Activated T-cell treated with anti-CD3 and anti-CD28 coated beads, Interleukin-2, amount 50 U/mL, for 1 hour (primary cell): ENCODE results near the gene QPCT.
"Not testable (repeated sequence)": the region's sequence is repeated elsewhere in the genome, so short reads cannot be mapped to it uniquely, and the experiment has no call there.

ENCODE experiments used
- DNase-seq: peaks from one replicate; pipeline ENCODE4 v3.0.0-alpha.2; 2020

The QPCT gene

DNA sequence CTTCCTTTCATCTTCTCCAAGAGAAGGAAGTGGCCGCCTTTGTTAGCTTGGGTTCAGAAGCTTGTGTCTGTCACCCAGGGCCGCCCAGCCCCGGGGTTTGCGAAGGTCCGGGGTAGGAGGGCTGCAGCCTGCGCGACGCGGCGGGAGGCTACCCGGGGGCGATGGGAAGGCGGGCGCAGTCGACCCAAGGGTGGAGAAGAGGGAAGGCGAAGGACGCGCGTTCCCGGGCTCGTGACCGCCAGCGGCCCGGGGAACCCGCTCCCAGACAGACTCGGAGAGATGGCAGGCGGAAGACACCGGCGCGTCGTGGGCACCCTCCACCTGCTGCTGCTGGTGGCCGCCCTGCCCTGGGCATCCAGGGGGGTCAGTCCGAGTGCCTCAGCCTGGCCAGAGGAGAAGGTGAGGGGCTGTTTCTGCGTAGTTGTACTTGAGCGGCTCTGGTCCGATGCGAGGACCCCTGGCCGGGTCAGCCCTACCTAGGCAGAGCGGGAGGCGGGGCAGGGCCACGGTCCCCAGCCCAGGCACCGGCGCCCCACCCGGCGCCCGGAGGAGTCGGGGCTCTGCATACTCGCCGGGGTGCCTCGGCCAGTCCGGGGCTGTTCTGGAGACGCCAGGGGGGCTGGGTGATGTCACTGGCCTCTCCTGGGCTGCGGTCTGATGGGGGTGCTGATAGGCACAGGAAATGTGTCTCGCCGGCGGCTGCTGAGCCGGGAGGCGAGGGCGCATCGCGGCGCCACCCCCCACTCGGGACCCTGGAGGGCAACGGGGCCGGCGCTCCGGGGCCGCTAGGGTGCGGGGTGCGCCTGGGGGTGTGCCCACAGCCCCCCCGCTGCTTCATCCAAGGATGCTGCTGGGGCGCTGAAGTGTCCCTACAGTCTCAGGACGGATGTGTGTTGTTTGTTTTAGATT is at the start of gene QPCT:
QPCT (plus strand) TSS at position 178 of the 909 bp plus-strand sequence; CDS start at position 280, 102 bp downstream.
- DNase-seq = peak; percentile 79

DNA sequence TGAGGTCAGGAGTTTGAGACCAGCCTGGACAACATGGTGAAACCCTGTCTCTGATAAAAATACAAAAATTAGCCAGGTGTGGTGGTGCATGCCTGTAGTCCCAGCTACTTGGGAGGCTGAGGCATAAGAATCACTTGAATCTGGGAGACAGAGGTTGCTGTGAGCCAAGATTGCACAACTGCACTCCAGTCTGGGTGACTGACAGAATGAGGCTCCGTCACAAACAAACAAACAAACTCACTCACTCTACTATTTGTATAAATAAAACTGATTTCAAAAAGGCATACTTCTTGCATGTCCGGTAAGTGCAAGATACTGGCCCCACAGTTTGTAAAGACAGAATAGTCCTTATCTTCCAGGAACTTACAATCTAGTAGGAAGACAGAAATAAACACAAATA is 49.6 kb upstream of the QPCT start:
- not testable (repeated sequence) for DNase-seq

DNA sequence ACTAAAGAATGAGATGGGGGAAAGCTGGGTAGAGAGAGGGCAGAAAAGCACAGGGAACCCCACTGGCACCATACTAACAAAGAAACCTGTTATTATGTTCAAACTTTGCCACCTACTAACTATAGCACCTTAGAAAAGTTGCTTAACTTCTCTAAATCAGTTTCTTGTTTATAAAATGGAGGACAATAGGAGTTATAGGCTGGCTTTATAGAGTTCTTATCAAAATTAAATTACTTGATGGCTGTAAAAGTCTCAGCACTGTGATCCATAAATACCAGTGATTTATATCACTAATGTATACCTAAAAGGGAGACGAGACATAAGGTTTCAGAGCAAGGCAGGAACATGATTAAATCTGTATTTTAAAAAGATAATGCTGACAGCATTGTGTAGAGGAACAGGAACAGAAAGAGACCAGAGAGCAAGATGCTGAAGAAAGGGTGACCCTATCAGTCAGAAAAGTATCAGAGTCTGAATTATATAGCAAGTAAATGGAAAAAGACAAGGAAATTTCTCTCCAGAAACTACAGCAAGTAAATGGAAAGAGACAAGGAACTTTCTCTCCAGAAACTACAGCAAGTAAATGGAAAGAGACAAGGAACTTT is 48.9 kb upstream of the QPCT start:
- DNase-seq = no peak

DNA sequence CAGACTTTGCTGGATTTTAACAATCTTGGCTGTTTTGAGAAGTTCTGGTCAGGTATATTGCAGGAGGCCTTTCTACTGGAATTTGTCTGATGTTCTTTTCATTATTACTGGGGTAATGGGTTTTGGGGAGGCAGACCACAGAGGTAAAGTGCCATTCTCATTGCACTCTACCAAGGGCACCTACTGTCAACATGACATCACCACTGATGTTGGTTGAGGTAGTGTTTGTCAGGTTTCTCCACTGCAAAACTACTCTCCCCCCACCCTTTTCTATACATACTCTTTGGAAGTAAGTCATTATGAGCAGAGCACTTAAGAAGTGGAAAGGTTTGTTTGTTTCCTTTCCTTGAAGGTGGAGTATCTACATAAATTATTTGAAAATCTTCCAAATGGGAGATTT is 46.8 kb upstream of the QPCT start:
- no peak for DNase-seq

DNA sequence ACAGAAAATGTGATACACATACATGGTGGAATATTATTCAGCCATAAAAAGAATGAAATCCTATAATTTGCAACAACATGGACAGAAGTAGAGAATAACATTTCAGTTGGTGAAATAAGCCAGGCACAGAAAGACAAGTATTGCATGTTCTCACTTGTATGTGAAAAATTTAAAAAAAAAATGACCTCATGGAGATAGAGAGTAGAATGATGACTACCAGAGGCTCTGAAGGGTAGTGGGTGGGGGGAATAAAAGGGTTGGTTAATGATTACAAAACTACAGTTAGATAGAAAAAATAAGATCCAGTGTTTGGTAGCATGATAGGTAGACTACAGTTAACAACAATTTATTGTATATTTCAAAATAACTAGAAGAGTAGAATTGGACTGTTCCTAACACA is 44.3 kb upstream of the QPCT start:
- no peak for DNase-seq

DNA sequence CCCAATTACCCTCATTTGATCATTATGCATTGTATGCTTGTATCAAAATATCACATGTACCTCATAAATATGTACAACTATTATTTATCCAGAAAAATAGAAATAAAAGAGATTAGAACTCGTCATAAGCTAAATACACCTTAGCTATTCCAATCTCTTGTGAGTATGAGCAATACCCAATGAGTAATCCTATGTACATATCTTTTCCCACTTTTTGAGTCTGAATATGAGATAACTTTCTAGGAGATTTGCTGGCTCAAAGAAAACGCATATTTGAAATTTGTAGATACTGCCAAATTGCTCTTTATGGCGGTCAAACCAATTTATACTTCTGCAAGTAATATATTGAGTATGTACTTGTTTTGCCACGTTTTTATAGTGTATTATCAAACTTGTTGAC is 43.9 kb upstream of the QPCT start:
- no peak for DNase-seq

DNA sequence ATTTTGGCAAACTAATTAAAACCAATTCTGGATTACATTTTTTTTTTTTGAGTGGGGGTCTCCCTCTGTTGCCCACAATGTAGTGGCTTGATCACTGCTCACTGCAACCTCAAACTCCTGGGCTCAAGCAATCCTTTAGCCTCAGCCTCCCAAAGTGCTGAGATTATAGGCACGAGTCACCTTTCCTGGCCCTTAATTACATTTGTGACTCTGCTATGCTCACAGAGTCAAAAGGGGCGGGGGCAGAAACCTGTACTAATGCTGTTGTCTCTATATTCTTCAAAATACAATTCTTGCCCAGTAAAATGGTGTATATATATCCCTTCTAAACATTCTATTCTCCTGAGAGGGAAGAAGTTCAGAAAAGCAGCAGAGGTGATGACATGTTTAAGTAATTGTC is 43.0 kb upstream of the QPCT start:
- DNase-seq = no peak

DNA sequence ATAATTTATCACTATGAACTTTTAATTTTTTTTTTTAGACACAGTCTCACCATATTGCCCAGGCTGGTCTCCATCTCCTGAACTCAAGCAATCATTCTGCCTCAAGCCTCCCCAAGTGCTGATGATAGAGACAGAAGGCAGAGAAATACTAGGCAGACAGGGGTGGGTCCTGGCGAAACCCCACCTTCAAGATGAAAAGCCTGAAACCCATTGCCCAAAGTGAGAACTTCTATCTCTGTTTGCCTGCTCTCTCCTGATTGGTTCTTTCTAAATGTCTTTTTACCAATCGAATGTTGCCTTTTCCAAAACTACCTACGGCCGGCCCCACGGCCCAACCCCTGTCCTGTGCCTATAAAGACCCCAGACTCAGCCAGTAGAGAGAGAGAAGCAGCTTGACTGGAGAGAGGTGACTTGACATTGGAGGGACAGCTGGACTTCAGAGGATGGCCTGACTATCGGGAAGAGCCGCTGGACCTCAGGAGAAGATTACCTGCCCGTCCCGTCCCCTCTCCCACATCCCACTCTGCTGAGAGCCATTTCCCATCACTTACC is 41.7 kb upstream of the QPCT start:
- DNase-seq = no peak

DNA sequence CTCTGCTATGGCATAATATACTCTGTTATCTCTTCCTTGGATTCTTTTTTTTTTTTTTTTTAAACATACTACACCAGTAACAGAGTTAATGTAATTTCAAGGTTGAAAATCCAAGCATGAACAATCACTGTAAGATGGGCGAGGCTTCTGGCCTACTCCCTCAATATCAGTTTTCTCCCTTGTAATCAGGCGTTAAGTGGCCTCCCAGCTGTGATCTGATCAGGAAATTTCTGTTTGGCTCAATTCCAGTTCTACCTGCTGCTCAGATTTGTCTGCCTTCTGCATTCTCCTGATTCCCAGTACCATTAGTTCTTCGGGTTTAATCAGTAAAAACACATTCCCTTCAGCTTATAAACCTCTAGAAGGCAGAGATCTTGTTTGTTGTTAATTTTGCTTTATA is 38.4 kb upstream of the QPCT start:
- DNase-seq = no peak

DNA sequence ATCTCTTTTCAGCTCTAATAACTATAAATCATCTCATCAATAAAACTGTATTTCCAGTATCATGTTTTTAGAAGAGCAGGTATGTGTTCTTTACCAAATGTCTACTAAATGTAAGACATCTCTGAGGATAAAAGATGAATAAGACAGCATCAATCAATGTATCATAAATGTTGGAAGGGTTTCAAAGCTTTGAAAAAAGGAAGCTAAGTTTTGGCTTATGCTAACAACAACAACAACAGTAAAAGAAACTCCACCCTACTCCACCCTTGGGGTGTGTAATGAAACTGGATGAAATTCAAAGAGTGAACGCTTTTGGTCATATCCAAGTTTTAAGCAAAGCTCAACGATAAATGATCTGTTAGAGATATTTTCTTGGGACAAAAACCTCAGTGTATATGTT is 36.9 kb upstream of the QPCT start:
- no peak for DNase-seq

DNA sequence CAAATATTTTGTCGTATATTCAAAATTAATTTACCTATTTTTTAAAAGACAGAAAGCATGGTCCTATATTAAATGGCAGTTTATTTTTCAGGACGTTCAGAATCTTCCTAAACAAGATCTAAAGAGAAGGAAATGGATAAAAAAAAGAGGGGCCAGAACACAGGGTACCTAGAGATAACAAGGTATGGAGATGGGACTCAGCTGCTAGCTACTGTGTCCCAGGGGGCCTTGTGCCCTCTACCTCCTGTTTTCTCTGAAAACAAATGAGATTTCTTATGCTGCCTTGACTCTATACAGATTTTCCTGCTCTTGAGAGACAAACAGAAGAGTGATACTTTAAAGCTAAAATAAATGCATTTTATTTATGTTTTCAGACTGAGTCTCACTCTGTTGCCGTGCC is 29.1 kb upstream of the QPCT start:
- DNase-seq = no peak

DNA sequence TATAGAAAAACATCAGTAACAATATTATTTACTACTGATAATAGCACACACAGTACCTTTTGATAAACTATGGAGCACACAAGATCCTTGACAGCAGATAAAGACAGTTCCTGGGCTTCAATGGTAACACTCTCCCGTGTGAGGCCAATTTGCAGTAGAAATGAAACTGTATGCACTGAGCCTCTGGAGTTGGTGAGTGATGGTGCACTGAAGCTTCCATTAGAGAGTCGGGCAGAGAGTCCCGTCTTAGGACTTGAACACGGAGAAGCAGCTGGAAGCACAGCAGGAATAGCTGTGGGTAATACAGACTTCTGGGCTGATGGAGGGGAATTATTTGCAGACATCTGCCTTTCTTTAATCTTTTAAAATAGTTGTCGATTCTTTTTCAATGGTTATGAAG is 28.2 kb upstream of the QPCT start:
- no peak for DNase-seq

DNA sequence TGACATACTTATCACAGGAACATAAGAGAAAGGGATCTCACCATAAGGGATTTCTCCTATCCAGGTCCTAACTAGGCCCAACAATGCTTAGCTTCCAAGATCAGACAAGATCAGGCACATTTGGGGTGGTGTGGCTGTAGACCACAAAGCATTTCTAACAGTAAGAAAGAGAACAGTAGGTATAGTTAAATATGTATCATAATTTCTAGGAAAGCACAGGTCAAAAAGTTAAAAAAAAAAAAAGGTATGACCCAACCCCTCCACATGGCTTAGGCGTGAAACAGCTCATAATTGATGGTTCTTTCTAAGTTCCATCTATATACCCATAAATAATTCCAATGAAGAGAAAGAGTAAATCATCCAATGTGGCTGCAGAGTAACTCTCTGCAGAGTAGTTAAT is 26.7 kb upstream of the QPCT start:
- no peak for DNase-seq

DNA sequence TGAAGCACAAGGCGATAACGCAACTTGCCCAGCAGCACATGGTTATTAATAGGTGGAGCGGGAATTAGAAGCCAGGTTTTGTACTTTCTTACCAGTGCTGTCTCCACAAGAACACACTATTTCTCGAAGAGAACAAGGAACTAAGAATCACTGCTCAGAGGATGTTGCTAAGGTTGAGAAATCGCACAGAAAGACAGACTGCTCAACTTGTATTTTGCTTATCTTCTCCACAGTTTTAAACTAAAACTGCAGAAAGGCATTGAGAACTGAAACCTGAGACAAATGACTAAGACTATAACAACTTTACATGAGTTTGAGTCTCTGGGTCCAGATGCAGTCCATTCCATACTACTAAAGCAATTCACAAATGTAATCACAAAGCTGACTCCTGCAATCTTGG is 26.0 kb upstream of the QPCT start:
- no peak for DNase-seq

DNA sequence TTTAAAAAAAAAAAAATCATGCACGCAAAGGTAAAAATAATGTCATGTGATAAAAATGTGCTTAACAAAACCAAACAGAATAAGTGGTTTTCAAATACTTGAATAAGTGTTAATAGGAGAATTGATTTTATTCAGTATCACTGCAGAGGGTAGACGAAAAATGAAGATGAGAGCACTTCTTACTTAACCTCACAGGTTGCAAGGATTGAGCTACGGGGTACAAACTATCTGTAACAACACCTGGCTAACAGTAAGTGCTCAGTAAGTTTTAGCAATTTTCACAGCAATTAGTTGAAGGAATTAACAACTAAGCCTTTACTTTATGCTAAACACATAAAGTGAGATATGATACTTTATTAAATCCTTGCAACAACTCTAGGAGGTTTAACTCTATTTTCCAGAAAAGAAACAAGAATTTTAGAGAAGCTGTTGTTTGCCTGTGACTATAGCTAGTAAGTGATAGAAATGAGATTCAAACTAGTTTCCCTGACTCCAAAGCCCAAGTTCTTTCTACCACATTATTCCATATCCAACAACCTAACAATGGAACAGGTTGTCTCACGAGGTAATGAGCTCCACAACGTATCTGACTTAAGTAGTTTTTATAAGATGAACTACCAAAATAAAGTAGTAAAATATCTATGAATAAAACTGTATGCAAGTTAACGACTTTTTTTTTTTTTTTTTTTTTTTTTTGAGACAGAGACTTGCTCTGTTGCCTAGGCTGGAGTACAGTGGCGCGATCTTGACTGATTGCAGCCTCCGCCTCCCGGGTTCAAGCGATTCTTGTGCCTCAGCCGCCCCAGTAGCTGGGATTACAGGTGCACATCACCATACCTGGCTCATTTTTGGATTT is 24.4 kb upstream of the QPCT start:
- no peak for DNase-seq

DNA sequence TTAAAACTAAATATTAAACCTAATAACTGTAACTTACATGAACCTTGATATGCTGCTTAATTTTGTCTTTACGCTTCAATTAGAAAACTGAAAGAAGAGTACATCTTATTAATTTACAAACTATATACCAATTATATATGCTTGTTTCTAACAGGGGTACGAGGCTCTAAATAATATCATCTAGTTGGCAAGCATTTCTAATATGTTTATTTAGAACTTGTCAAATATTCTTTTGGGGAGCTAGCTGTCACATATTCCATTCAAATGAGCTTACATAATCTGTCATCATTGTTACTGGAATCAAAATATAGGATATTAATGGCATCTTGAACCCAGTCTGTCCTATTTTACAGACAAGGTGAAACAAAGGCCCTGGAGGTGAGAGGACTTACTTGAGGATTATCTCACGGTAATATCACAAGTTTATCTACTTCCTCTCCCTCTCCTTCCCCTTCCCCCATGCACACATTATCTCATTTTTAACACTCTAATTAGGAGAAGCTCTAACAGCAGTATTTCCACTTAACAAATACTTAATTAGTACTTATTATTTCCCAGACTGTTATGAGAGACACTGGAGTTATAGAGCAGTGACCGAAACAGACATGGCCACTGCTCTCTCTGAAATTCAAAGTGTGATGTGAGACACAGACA is 23.3 kb upstream of the QPCT start:
- DNase-seq = no peak

DNA sequence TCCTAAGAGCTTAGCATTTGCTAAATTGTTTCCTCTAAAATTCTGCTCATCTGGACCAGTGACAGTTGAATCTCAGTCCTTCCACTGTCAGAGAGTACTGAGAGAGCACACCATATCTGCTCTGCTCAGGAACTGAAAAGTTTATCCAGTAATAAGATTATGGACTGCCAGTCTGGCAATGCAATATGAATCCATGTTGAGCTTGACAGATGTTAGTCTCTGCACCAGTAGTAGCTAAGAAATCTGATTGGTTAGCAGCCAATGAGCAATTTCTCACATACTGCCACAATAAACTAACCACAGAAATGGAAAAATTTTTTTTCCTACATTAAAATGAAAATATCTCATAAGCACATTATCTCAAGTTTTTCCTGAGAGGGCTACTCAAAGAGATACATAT is 22.1 kb upstream of the QPCT start:
- DNase-seq = no peak

DNA sequence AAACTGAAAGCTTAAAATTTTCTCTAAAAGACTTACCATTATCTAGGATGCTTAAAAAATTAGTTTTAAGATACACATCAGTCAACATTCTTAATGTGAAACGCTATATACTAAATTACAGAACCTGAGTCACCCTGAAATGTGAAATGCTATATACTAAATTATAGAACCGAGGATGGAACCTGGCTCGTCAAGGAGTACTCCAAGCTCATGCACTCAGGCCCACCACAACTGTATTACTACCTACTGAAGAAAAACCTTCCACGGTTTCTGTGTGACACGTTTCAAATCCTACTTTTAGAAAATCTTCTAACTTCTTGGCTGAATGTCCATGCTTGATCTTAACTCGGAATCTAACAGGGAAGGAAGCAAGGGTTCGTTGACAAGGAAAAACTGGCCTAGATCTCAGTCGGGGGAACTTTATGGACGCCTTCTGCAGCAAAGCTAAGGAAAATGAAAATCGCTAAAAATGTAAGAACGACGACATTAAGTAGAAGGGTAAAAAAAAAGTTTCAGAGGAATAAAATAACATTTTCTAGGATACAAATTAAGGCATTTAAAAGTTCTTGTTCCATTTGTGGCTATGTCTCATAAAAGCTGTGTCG is 21.2 kb upstream of the QPCT start:
- DNase-seq = no peak

DNA sequence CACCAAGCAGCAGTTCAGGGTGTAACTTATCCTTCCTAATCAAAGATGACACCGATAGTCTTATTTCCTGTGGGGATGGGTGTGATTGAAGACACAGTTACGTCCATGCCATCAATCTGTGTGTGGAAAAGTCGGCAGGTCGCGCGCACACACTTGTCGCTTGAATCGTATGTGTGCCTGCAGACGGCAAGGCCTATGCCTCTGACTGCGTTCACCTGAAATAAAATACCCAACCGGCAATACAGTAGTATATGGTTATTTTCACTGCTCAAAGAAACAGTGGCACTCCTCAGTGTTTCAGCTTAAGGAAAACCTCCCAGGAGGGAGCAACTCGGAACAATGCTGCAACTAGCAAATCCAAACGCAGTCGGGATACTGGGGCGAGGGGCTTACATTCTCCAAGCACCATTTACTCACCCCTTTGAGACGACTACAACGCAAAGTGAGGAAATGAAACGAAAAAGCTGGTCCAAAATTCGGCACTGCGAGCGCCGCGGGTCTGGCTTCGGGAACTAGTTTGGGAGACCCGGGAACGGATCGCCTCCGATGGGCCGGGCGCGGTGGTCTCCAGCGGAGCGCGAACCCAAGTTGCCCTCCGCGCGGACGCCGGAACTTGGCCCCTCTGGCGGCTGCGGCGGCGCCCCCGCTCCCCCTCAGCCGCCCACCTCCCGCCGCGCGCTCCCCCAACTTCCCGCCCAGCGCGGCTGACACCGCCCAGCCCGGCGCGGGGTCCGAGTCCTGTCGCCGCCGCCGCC is 20.5 kb upstream of the QPCT start:
- DNase-seq = peak; percentile 67

DNA sequence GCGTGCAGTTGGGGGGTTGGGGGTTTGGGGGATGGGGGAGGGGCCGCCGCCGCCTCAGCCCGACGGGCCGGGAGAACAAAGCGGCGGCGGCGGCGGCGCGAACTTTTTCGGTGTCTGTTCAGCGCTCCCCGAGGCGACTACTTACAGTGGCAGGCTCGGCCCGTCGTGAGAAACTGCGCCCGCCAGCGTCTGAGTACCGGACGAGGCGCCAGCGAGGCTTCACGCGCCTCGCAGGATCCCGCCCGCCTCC is 20.0 kb upstream of the QPCT start:
- DNase-seq = no peak

DNA sequence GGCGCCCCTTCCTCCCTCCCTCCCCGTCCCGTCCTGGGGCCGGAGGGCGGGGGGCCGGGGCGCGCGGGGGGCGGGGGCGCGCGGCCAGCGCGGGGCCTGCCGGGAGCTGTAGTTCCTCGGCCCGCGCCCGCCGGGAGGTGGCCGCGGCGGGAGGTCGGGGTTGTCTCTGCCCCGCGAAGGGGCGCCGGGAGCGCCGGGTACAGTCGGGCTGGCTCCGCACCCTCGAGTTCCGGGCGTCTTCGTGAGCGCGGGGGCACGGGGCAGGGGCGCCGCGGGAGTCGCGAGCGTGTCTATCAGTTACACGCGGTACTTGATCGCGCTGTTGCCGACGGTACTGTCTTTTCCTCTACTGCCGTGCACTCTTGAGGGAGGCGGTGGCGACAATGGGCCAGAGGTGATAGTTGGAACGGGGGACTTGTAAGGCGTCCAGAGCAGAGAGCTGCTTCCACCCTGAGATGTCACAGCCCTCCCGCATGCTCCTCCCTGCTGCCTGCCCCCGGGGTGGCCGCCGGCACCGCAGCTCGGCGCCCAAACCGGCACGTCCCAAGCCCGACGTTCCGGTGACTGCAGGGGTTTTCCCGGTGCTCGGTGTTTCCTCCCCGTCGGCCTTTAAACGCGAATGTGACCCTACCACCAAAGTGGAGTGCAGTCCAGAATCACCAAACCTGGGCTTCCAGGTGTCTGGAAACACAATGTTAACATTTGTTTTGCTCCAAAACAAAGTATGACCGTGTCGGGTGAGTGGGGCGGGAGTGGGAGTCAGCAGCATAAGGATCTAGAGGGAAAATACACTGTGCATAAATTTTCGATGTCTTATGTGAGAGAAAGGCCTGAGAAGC is 19.4 kb upstream of the QPCT start, which contains the start of gene PRKD3:
PRKD3 (minus strand) TSS at position 48 of the 839 bp plus-strand sequence. CDS start 8,309 bp downstream, outside the sequence.
- DNase-seq = peak; percentile 81
